Astrocyte of the cerebellum (primary cell): Measurements from ENCODE around the gene ESD.

Source experiments
- DNase-seq: peaks from one replicate; pipeline ENCODE4 v3.0.0-alpha.2; 2011; ENCODE audit warnings: low read depth
- H3K4me3 ChIP-seq: 2 replicates; pipeline ENCODE4 v1.5.1; 2011; ENCODE audit warnings: mild to moderate bottlenecking, low read depth, low read length, moderate library complexity
- CTCF ChIP-seq: IDR thresholded peaks from 2 replicates; pipeline ENCODE4 v1.5.1; 2012; ENCODE audit warnings: low read length, low read depth, moderate library complexity, mild to moderate bottlenecking; ENCODE audit errors: missing control alignments
- in situ Hi-C: cut with HindIII; loops from 2 replicates; pipeline ENCODE4 v1.10.0; 2017; ENCODE audit warnings: low sequenced_read_pairs

The ESD gene

GRCh38 chr13:46796515-46797474 lies at the start of gene ESD:
TSS of gene ESD (minus strand) at chr13:46797161. CDS start at chr13:46791413, 5,748 bp downstream.
- TF ChIP-seq CTCF: no peak
- in situ Hi-C loops: no loop called here
- peak; percentile 76 for DNase-seq
- H3K4me3 ChIP-seq: peak within 1 kb of the TSS; percentile 67

GRCh38 chr13:46846726-46847125 lies 49.8 kb upstream of the ESD start:
- TF ChIP-seq CTCF: no peak
- in situ Hi-C loops: no loop called here
- no peak overlapping the region for H3K4me3 ChIP-seq

GRCh38 chr13:46845146-46845545 lies 48.2 kb upstream of the ESD start:
- no peak overlapping the region for H3K4me3 ChIP-seq
- no peak for TF ChIP-seq CTCF
- no peak for DNase-seq
- in situ Hi-C loops: no loop called here

More at GRCh38 chr13:46846726-46847125, 49.8 kb upstream of the ESD start:
- no peak for DNase-seq

- no peak for TF ChIP-seq CTCF
- in situ Hi-C loops: no loop called here
- no peak overlapping the region for H3K4me3 ChIP-seq
- peak; percentile 15 for DNase-seq
These were observed 47.5 kb upstream of the ESD start for GRCh38 chr13:46844431-46844830.

- no peak for TF ChIP-seq CTCF
- no peak for DNase-seq
- in situ Hi-C loops: no loop called here
- H3K4me3 ChIP-seq: no peak overlapping the region
These were observed 42.4 kb upstream of the ESD start for GRCh38 chr13:46839399-46839798.

GRCh38 chr13:46834657-46835056 lies 37.7 kb upstream of the ESD start:
- no peak overlapping the region for H3K4me3 ChIP-seq
- in situ Hi-C loops: no loop called here
- no peak for TF ChIP-seq CTCF
- no peak for DNase-seq
